Retinal pigment epithelial cell (primary cell): ENCODE data around the gene TMEM50B.
"Not testable (repeated sequence)": the region's sequence is repeated elsewhere in the genome, so short reads cannot be mapped to it uniquely, and the experiment has no call there.

ENCODE experiments used
- DNase-seq: peaks from one replicate; pipeline ENCODE4 v3.0.0-alpha.2; 2010; ENCODE audit warnings: low read depth
- H3K4me3 ChIP-seq: 2 replicates; pipeline ENCODE4 v1.5.1; 2011; ENCODE audit warnings: mild to moderate bottlenecking, low read length, control low read depth, moderate library complexity
- TF ChIP-seq, protein P1 (sequence below): conservative IDR thresholded peaks from 2 replicates; pipeline ENCODE4 v1.5.1; 2011; ENCODE audit warnings: low read depth, low read length, control low read depth, inconsistent platforms

TMEM50B gene

DNA sequence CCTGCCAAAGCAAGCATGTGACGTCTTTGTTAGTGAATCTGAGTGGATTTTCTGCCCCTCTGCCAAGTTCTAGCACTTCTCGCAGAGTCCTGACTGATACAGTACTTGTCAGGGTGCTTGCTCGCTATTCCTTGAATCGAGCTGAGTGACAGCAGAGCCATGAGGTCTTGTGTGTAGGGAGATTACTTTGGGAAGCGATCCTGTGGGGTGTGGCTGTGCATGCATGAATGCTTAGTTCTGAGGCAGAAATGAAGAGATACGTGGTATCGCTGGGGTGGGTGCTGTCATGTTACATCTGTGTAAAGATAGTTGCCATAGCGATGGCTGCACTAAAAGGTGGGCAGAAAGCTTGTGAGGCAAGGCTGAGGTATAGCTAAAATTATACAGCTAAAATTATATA is 31.1 kb upstream of the TMEM50B start:
- H3K4me3 ChIP-seq, result no peak overlapping the region
- DNase-seq, result no peak
- TF ChIP-seq, protein P1, sequence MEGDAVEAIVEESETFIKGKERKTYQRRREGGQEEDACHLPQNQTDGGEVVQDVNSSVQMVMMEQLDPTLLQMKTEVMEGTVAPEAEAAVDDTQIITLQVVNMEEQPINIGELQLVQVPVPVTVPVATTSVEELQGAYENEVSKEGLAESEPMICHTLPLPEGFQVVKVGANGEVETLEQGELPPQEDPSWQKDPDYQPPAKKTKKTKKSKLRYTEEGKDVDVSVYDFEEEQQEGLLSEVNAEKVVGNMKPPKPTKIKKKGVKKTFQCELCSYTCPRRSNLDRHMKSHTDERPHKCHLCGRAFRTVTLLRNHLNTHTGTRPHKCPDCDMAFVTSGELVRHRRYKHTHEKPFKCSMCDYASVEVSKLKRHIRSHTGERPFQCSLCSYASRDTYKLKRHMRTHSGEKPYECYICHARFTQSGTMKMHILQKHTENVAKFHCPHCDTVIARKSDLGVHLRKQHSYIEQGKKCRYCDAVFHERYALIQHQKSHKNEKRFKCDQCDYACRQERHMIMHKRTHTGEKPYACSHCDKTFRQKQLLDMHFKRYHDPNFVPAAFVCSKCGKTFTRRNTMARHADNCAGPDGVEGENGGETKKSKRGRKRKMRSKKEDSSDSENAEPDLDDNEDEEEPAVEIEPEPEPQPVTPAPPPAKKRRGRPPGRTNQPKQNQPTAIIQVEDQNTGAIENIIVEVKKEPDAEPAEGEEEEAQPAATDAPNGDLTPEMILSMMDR, result no peak

DNA sequence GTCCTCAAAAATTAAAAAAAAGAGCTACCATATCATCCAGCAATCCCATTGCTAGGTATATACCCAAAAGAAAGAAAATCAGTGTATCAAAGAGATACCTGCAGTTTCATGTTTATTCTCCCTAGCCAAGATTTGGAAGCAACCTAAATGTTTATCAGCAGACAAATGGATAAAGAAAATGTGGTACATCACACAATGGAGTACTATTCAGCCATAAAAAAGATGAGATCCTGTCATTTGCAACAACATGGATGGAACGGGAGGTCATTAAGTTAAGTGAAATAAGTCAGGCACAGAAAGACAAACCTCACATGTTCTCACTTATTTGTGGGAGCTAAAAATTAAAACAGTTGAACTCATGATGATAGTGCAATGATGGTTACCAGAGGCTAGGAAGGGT is 27.2 kb upstream of the TMEM50B start:
- DNase-seq, H3K4me3 ChIP-seq: not testable (repeated sequence)

DNA sequence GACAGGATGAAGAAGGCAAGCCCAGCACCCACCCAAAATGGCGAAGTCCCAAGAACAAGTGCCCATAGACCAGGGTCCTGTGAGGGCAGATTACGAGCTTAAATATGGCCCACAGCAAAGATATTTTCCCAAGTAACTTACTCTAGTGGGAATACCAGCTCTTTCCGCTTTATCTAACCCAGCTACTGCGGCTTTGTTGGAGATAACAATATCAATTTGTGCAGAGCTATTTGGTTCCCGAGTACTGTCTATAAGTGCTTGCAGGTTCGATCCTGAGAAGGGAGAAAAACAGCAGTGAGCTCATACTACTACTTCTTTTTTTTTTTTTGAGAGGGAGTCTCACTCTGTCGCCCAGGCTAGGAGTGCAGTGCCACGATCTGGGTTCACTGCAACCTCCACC is 26.1 kb upstream of the TMEM50B start:
- TF ChIP-seq, protein P1, result no peak
- DNase-seq, result no peak
- no peak overlapping the region for H3K4me3 ChIP-seq

DNA sequence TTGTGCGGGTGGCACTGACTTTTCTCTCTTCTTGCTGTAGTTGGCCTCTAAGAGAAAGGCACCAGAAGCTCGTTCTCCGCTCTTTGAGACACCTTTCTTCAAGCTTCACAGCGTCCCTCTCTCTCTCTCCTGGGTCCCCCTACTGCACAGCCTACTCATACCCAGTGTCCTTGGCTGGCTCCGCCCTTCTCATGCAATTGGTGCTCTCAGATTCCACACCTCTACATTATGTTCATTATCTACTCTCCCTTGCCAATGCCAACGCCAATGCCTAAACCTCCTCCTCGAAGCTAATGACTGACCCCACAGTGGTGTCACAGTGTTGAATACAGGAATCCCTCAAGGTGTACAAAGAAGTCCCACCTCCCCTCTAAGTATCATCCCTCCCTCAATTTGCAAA is 16.6 kb upstream of the TMEM50B start:
- TF ChIP-seq, protein P1, result no peak
- no peak overlapping the region for H3K4me3 ChIP-seq
- DNase-seq, result no peak

DNA sequence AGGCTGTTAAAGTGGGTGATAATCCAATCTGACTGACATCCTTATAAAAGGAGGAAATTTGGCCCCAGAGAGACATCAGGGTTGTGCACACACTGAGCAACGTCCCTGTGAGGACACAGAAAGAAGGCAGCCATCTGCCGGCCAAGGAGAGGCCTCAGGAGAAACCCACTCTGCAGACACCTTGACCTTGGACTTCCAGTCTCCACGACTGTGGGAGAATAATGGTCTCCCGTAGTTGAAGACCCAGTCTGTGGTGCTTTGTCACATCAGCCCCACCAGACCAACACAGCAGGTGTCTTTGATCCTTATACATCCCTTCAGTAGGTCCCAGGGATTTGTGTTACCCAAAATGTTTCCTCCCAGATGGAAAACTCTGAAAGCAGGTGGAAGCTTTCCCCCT is 16.0 kb upstream of the TMEM50B start:
- H3K4me3 ChIP-seq, result no peak overlapping the region
- DNase-seq, result no peak
- TF ChIP-seq, protein P1, result no peak

DNA sequence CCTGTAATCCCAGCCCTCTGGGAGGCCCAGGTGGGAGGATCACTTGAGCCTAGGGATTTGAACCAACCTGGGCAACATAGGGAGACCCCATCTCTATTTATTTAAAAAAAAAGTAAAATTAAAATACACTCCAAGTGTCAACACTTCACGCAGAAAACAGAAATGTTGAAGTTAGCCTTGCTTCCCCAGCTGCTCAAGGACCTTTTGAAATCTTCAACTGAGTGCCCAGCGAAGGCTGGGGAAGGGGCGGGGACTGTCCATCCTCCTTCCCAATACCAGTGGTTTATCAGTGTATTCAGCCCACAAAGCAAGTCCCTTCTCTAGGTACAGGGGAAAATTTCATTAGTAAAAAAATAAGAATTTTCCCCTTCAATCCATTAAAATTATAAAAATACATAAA is 14.0 kb upstream of the TMEM50B start:
- TF ChIP-seq, protein P1, result no peak
- DNase-seq, result no peak
- no peak overlapping the region for H3K4me3 ChIP-seq

DNA sequence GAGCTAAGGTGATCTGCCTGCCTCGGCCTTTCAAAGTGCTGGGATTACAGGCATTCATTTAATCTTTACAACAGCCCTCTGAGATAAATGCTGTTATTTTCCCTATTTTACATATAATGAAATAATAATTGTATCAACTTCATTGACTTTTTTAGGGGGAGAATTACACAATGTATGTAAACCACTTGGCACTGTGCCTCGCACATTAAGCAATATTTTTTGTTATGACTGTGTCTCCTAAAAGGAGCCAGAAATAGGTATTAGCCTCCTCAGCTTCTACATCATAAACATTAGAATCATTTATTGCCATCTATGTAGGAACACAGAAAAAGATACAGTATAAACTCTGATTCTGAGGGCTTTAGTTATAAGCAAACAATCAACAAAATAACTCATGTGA is 12.8 kb upstream of the TMEM50B start:
- TF ChIP-seq, protein P1, result no peak
- no peak overlapping the region for H3K4me3 ChIP-seq
- no peak for DNase-seq

DNA sequence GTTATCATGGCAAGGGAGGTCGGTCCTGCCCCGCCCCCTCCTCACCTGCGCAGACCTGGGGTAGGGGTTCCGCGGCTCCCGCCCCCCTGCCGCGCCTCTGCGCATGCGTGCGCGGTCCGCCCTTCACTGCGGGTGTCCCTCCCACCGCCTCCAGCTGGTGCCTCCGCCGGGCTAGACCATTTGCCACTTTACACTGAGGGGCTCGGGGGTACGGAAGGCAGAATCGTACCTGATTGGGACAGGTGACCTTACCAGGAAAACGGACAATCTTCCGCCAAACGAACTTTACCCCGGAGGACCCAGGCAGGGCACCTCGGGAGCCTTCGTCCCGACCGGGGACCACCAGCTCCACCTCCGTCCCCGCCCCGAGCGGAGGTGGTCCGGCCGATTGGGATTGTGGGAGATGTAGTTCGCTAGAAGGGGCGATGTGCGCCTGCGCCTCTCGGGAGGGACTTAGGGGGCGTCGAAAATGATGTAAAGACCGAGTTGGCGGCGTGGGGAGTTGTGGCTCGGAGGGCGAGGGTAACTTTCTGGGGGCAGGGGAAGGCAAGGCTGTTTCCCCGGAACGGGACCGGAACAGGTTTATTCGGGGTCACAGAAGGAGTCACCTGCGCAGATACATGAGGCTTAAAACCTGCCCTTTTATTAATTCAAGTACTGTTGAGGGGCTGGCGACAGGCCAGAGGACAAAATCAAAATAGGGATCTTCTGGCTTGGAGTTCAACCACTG is 11.8 kb upstream of the TMEM50B start, which contains the start of gene DNAJC28:
Gene DNAJC28, minus strand, starts transcription at position 344 of the 730 bp plus-strand sequence. CDS start 2,323 bp downstream, outside the sequence.
- TF ChIP-seq, protein P1, result no peak
- DNase-seq, result peak; percentile 67
- peak within 1 kb of the TSS; percentile 67 for H3K4me3 ChIP-seq
